H1 (cell line): ENCODE measurements around the gene CAPNS1. TPM values are rescaled to one million over a fixed set of nuclear protein-coding genes. Genes with fewer than 3 reads are reported as not detected.

ENCODE experiments used
- ATF2 ChIP-seq: IDR thresholded peaks from 2 replicates; pipeline ENCODE4 v1.6.1; 2012; ENCODE audit warnings: low read length, inconsistent platforms
- CTCF ChIP-seq, 3 experiments: IDR thresholded peaks; 1 replicate in 2 of 3; 2 replicates in 1 of 3; pipeline versions ENCODE4 v1.5.1 to v1.6.1; 2011; ENCODE audit warnings: low read length in 3 of 3, mild to moderate bottlenecking in 3 of 3, inconsistent platforms in 2 of 3, low read depth in 1 of 3, moderate library complexity in 1 of 3; ENCODE audit not compliant: insufficient read depth in 1 of 3; ENCODE audit errors: control extremely low read depth in 1 of 3
- HDAC6 ChIP-seq: IDR thresholded peaks from one replicate; pipeline ENCODE4 v1.7.1; 2012; ENCODE audit warnings: low read depth, mild to moderate bottlenecking, inconsistent platforms, low read length, moderate library complexity
- MAX ChIP-seq: IDR thresholded peaks from 2 replicates; pipeline ENCODE4 v1.6.1; 2012; ENCODE audit warnings: inconsistent platforms
- SAP30 ChIP-seq: fragments of 300-600 bp; sonication (generic); IDR thresholded peaks from 2 replicates; pipeline ENCODE4 v1.7.1; 2012; ENCODE audit warnings: low read length, moderate library complexity, mild to moderate bottlenecking, inconsistent platforms; ENCODE audit not compliant: insufficient read depth, insufficient replicate concordance
- ZNF274 ChIP-seq: IDR thresholded peaks from 2 replicates; pipeline ENCODE4 v1.7.0; 2012; ENCODE audit warnings: low read length, borderline replicate concordance; ENCODE audit errors: extremely low read depth
- polyA plus RNA-seq, 7 experiments: library from polyadenylated mRNA; depleted of rRNA in 3 of 7; stranded (reverse) in 5 of 7; unstranded in 2 of 7; fragments of >200 nt in 5 of 7; fragments of 200-250 nt in 2 of 7; gene quantifications; 1 replicate in 5 of 7; 2 replicates in 1 of 7; 4 replicates in 1 of 7; pipeline versions ENCODE4 v1.2.1 to v1.2.3, GENCODE V29; 2011 to 2013; ENCODE audit warnings: missing spikeins in 2 of 7, mixed read lengths in 2 of 7
- total RNA-seq: library from RNA; stranded (reverse); fragmentation: NEBNext Ultra II Directional; extraction: Animal tissue kit (Norgen Biotek cat#: 25700); gene quantifications from 2 replicates; pipeline ENCODE4 v1.2.1, GENCODE V29; 2021

Gene CAPNS1
- total and polyA plus RNA-seq, 2 of the 8 experiments (the other 6 are each of a cell fraction or from before 2014, with no cell fraction given) = 382 to 438 TPM

DNA sequence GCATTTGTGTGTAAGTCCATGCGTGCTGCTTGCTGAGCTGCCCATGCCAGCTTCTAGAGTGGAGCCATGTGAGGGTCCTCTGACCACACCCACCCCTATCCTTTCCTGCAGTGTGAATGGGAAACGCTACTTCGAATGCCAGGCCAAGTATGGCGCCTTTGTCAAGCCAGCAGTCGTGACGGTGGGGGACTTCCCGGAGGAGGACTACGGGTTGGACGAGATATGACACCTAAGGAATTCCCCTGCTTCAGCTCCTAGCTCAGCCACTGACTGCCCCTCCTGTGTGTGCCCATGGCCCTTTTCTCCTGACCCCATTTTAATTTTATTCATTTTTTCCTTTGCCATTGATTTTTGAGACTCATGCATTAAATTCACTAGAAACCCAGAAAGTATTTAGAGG lies 14.3 kb upstream of the CAPNS1 start (continued):
- TF ChIP-seq MAX (no peak), ZNF274 (no peak), CTCF (IDR thresholded peaks at IDR 0.05; ENCODE audit: control extremely low read depth in 1 of 3, insufficient read depth in 1 of 3, low read depth in 1 of 3, low read length in 3 of 3) (no peak), SAP30 (no peak), HDAC6 (no peak), ATF2 (no peak)
